SU-DHL-6 (cell line): ENCODE measurements around the gene SETD1A.

Source experiments
- CTCF ChIP-seq: fragments of 200-600 bp; sonication (generic); IDR thresholded peaks from one replicate; pipeline ENCODE4 v1.5.1; 2017; ENCODE audit warnings: antibody characterized with exemption, mild to moderate bottlenecking, low read length, moderate library complexity; ENCODE audit not compliant: insufficient read depth, poor library complexity, severe bottlenecking
- EZH2phosphoT487 ChIP-seq: fragments of 200-600 bp; sonication (generic), shearing (Covaris generic); conservative IDR thresholded peaks from 2 replicates; pipeline ENCODE4 v1.6.1; 2018; ENCODE audit warnings: mild to moderate bottlenecking, antibody characterized with exemption, low read length, moderate library complexity, mixed read lengths

GRCh38 chr16:30937692-30938091 is 19.9 kb upstream of the SETD1A start:
- TF ChIP-seq CTCF (no peak), EZH2phosphoT487 (no peak)
